Measurements from ENCODE around the gene CADPS.

Gene CADPS

DNA sequence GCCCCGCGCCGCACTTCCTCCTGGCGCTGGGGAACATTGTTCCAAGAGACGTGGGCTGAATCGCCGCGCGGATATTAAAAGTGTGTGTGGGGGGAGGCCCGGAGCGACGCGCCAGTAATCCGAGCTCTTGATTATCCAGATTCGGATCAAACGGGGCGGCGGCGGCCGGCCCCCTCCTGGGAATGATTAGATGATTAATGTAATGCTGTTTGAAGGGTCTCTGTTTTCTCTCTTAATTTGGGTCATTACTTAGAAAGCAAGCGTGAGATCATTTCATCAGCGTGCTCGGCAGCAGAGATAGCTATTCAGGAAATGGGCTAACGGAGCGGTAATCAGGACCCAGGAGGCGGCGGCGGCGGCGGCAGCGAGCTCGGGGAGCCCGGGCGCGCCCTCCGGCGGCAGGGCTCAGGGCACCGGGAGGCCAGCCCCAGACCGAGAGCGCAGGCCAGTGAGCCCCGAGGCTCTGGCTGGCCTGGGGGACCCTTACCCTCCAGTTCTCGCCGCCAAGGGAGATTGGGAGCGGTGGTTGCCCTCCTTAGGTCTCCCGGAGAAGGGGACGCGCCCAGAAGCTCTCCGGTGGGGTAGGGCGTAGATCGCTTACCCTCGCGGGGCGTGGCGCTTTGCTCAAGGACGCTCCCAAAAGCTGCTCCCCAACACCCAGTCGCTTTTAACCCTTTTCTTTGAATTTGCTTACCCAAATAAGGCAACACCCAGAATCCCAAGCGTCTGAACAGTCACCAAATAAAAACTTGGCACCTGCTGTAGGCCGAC is 506.3 kb downstream of the CADPS start:
- DNase-seq, result peak; percentile 12

- no peak for DNase-seq
Observed at GRCh38 chr3:62368290-62368704, 506.9 kb downstream of the CADPS start.

DNA sequence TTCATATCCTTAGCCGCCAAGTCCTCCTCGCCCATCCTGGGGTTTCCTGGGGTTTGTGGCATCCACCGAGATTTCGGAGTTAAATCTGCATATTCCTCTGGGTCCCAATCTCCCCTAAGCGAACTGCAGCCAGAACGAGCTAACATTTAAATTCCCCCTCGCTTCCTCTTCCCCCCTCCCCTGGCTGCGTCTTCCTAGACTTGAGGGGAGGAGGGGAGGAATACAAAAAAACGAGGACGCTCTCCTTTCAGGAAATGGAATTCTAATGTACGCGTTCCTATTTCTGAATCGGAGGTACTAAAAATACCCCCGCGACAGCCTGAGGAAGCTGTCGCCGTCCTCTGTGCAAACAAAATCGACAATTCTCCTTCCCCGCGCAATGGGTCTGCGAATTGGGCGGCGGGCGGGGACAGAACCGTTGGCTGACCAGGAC is 507.4 kb downstream of the CADPS start:
- no peak for DNase-seq

DNA sequence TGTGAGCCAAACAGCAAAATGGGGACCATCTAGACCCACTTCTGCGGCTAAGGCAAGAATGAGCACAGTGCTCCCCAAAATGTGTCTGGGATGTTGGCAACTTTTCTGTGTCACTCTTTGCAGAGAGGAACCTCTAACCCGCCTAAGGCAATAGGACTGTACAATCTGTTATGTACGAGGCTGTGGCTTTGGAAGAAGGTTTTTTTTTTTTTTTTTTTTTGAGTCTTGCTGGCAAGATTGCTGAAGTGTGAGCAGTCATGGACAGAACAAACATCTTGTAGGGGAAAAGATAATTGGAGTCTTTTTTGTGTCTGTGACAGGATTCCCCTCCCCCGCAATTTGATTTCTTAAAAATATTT is 509.1 kb downstream of the CADPS start:
- no peak for DNase-seq

DNA sequence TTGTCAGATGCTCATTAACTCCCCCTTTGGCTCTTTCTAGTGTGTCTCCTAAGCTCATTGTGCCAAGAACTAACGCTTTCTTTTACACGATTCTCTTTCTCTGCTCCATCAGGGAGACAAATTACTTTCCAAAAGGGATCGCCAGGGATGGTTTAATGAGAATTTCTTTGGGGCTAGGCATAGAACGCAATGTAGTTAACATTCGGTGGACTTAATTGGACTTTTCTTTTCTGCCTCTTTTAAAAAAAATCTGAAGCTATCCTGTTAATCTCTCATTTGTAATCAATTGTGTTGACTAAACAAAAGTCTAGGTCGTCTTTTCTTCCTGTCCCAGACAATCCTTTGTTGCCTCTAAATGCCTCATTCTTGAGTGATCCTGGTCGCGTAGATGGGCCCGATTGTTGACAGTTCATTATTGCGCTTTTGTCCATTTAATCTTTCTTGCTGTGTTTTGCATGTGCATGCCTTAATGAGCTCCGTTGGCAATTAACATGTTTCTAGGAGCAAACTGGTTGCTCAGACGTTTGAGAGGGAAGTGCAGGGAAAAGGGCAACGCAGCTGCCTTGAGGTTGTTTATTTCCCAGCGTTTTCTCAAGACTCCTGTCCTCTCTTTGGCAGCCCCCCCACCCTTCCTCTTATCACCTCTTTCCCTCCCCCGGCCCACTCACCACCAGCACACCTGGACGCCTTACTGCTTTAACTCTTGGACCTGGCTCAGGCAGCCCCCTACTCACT is 509.7 kb downstream of the CADPS start:
- DNase-seq, result no peak

DNA sequence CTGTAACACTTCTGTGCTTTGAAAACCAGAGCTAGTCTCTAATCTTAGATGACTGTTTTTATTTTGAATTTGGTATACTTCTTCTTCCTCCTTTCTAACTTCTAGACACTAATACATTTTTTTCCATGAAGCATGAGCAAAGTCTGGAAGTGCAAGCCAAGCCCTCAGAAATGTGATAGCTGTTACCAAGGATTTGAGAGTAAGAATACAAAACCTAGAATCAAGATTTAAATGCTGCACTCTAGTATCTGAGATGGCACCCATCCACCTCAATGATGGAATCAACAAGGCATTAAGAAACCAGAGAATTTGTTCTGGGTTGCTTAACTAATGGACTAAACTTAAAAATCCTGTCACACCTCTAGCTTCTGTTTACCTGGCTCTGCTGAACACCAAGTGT is 511.0 kb downstream of the CADPS start:
- no peak for DNase-seq

DNA sequence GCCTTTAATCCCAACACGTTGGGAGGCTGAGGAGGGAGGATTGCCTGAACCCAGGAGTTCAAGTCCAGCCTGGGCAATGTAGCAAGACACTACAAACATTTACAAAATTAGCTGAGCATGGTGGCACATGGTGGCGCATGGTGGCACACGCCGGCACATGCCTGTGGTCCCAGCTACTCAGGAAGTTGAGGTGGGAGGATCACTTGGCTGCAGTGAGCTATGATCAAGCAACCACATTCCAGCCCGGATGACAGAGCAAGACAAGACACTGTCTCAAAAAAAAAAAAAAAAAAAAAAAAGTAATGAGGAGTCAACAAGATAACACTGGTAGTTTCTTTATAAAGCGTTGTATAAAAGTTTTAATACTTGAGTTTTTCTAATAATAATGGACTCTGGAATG is 511.9 kb downstream of the CADPS start:
- no peak for DNase-seq

- no peak for DNase-seq
Observed at GRCh38 chr3:62361824-62362223, 513.4 kb downstream of the CADPS start.

DNA sequence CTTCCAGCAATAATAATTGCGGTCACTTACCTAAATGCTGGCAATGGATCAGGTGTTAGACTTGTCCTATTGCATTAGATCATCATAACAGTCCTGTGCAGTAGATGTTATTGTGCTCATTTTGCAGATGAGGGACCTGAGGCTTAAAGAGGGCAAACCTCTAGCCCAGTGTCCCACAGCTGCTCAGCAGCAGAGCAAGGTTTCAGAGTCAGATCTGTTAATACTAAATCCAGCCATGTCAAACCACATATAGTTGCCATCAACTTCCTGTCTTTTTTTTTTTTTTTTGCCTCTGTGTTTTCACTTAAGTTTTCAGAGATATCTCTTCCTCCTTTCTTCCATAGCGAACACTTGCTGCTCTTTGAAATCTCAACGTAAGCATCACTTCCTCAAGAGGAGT is 514.0 kb downstream of the CADPS start:
- DNase-seq, result no peak

- no peak for DNase-seq
Observed at GRCh38 chr3:62359531-62359930, 515.7 kb downstream of the CADPS start.

GRCh38 chr3:62356356-62356755 is 518.9 kb downstream of the CADPS start:
- no peak for DNase-seq

DNA sequence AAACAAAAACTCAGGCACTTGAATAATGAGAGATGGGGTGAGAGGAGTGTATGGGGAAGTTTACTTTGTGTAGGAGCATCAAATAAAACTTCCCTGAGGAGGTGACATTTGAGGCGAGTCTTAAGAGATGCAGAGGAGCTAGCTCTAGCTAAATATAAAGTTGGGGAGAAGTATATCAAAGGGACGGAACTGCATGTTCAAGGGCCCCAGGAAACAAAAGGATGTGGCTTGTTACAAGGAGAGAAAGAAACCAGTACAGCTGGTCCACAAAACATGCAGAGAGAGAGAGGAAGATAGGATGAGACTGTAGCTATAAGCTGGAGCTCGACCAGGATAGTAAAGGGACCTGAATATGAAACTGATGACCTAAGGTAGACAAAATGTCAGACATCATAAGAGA is 519.5 kb downstream of the CADPS start:
- DNase-seq, result no peak
